Measurements from ENCODE around the gene ANTXR2. TPM values are rescaled to one million over a fixed set of nuclear protein-coding genes. Genes with fewer than 3 reads are reported as not detected.

The ANTXR2 gene
- total and polyA plus RNA-seq, 9 of the 15 experiments (the other 6 are each of a cell fraction or from before 2014, with no cell fraction given): 10.1 to 83.8 (median 60.3) TPM

- no peak for FAIRE-seq
- no TSS peak for BruUV-seq (replicated peaks)
- no peak for ATAC-seq
- ChIA-PET CTCF (ENCODE audit: low intra/inter-chr PET ratio) (no interaction called here), POLR2A (no interaction called here)
- Histone ChIP-seq H3K9ac (ENCODE audit: insufficient read depth in 1 of 2, low read depth in 2 of 2, low read length in 2 of 2) (no peak overlapping the region), H3K27me3 (ENCODE audit: control insufficient read depth in 2 of 2, insufficient read depth in 2 of 2, low read length in 2 of 2) (no peaks in the 10 kb centered on the region), H3K27ac (ENCODE audit: extremely low read depth, low read depth, low read length) (no peak overlapping the region), H3K9me3 (replicated peaks; ENCODE audit: control insufficient read depth, insufficient read depth, low read depth, low read length) (no peaks in the 10 kb centered on the region), H3K4me1 (replicated peaks in 1 of 2; ENCODE audit: control insufficient read depth in 2 of 2, insufficient read depth in 2 of 2, low read length in 2 of 2) (no peaks in the 10 kb centered on the region), H3K9me1 (ENCODE audit: control insufficient read depth, insufficient read depth, low read length) (no peaks in the 10 kb centered on the region), H2AFZ (ENCODE audit: low read depth, low read length) (no peak overlapping the region), H3K79me2 (ENCODE audit: control insufficient read depth, insufficient read depth, low read length) (no peaks in the 10 kb centered on the region), H3K4me3 (no peak overlapping the region), H3K4me2 (ENCODE audit: insufficient read depth, low read length) (no peak overlapping the region), H4K20me1 (replicated peaks; ENCODE audit: control insufficient read depth, insufficient read depth, low read length) (no peaks in the 10 kb centered on the region), H3K36me3 (ENCODE audit: control insufficient read depth, insufficient read depth, low read length) (peaks cover 30% of the 10 kb centered on the region)
- TF ChIP-seq HDAC2 (IDR thresholded peaks at IDR 0.05): no peak
- TF ChIP-seq ZNF436 (CRISPR knock-in tag; IDR thresholded peaks at IDR 0.05): no peak
- no peak for TF ChIP-seq HMG20A (CRISPR knock-in tag; conservative IDR thresholded peaks at IDR 0.05)
- no peak for TF ChIP-seq ZNF695 (CRISPR knock-in tag; IDR thresholded peaks at IDR 0.05)
- no peak for TF ChIP-seq TSC22D4 (tag; IDR thresholded peaks at IDR 0.05)
- TF ChIP-seq ZNF253 (CRISPR knock-in tag; conservative IDR thresholded peaks at IDR 0.05): no peak
- TF ChIP-seq FOXP1 (CRISPR knock-in tag; IDR thresholded peaks at IDR 0.05): no peak
- TF ChIP-seq PTTG1 (tag; IDR thresholded peaks at IDR 0.05; ENCODE audit: low read depth): no peak
- no peak for TF ChIP-seq ZNF445 (CRISPR knock-in tag; IDR thresholded peaks at IDR 0.05; ENCODE audit: low read depth)
- intact Hi-C loops (cut with micrococcal nuclease) (no loop called here), in situ Hi-C loops (cut with MboI) (no loop called here)
- 97% methylated on average over 5 of the region's 5 CpGs for WGBS (ENCODE audit: insufficient coverage, low coverage, missing lambda C conversion rate)
- DNase-seq (ENCODE audit: extremely low read depth in 1 of 4, low spot score in 3 of 4): no peak
Measured at GRCh38 chr4:79906303-79906702, 166.7 kb downstream of the ANTXR2 start.

GRCh38 chr4:79905212-79905611 is 167.8 kb downstream of the ANTXR2 start:
- Histone ChIP-seq H3K9me3 (replicated peaks; ENCODE audit: control insufficient read depth, insufficient read depth, low read depth, low read length) (no peaks in the 10 kb centered on the region), H3K79me2 (ENCODE audit: control insufficient read depth, insufficient read depth, low read length) (no peaks in the 10 kb centered on the region), H3K4me2 (ENCODE audit: insufficient read depth, low read length) (no peak overlapping the region), H3K9me1 (ENCODE audit: control insufficient read depth, insufficient read depth, low read length) (no peaks in the 10 kb centered on the region), H3K27me3 (ENCODE audit: control insufficient read depth in 2 of 2, insufficient read depth in 2 of 2, low read length in 2 of 2) (no peaks in the 10 kb centered on the region), H3K27ac (ENCODE audit: extremely low read depth, low read depth, low read length) (no peak overlapping the region), H4K20me1 (replicated peaks; ENCODE audit: control insufficient read depth, insufficient read depth, low read length) (no peaks in the 10 kb centered on the region), H3K4me1 (replicated peaks in 1 of 2; ENCODE audit: control insufficient read depth in 2 of 2, insufficient read depth in 2 of 2, low read length in 2 of 2) (no peaks in the 10 kb centered on the region), H3K9ac (ENCODE audit: insufficient read depth in 1 of 2, low read depth in 2 of 2, low read length in 2 of 2) (no peak overlapping the region), H2AFZ (ENCODE audit: low read depth, low read length) (no peak overlapping the region), H3K36me3 (ENCODE audit: control insufficient read depth, insufficient read depth, low read length) (peaks cover 30% of the 10 kb centered on the region), H3K4me3 (no peak overlapping the region)
- ATAC-seq (no peak), FAIRE-seq (no peak), DNase-seq (ENCODE audit: extremely low read depth in 1 of 4, low spot score in 3 of 4) (no peak)
- intact Hi-C loops (cut with micrococcal nuclease) (no loop called here), in situ Hi-C loops (cut with MboI) (no loop called here)
- POLR2A ChIA-PET: no interaction called here
- BruUV-seq (replicated peaks): no TSS peak
- CTCF ChIA-PET (ENCODE audit: low intra/inter-chr PET ratio): no interaction called here
- peak; percentile 17 for TF ChIP-seq RBM22 (IDR thresholded peaks at IDR 0.05; ENCODE audit: low read depth, low read length, poor library complexity, severe bottlenecking)
- no peak for TF ChIP-seq HEY1 (CRISPR knock-in tag; IDR thresholded peaks at IDR 0.05; ENCODE audit: borderline replicate concordance)

Measured in K562 (cell line).